HG03558 (cell line): Measurements from ENCODE around the gene MFAP1.
A peak's percentile ranks its signal among the peaks of the same experiment; 100 is the strongest.
"Not testable (repeated sequence)": the region's sequence is repeated elsewhere in the genome, so short reads cannot be mapped to it uniquely, and the experiment has no call there.

ENCODE experiments used
- ATAC-seq: cut with Tn5 transposase; IDR thresholded peaks from one replicate; pipeline ENCODE4 v1.9.1; 2021; ENCODE audit warnings: moderate number of reproducible peaks; ENCODE audit not compliant: unreplicated experiment; ENCODE audit errors: extremely low read depth

MFAP1 gene

GRCh38 chr15:43824302-43825246 lies at the start of gene MFAP1:
MFAP1 (minus strand) TSS chr15:43824690; CDS start chr15:43824569, 121 bp downstream.
- ATAC-seq = peak; percentile 48

GRCh38 chr15:43873651-43874050 lies 49.2 kb upstream of the MFAP1 start:
- no peak for ATAC-seq

- ATAC-seq = no peak
Observed at GRCh38 chr15:43872416-43873020, 48.0 kb upstream of the MFAP1 start.

GRCh38 chr15:43871835-43872234 lies 47.3 kb upstream of the MFAP1 start:
- no peak for ATAC-seq

GRCh38 chr15:43868406-43868805 lies 43.9 kb upstream of the MFAP1 start:
- no peak for ATAC-seq

GRCh38 chr15:43867096-43867495 lies 42.6 kb upstream of the MFAP1 start:
- no peak for ATAC-seq

- ATAC-seq = not testable (repeated sequence)
Observed at GRCh38 chr15:43866636-43867035, 42.1 kb upstream of the MFAP1 start.

GRCh38 chr15:43859546-43859945 lies 35.1 kb upstream of the MFAP1 start:
- no peak for ATAC-seq

- ATAC-seq = no peak
Observed at GRCh38 chr15:43854801-43855200, 30.3 kb upstream of the MFAP1 start.

- no peak for ATAC-seq
Observed at GRCh38 chr15:43852607-43853006, 28.1 kb upstream of the MFAP1 start.

GRCh38 chr15:43851251-43851650 lies 26.8 kb upstream of the MFAP1 start:
- ATAC-seq = no peak

GRCh38 chr15:43845421-43845820 lies 20.9 kb upstream of the MFAP1 start:
- no peak for ATAC-seq

GRCh38 chr15:43832485-43832884 lies 8.0 kb upstream of the MFAP1 start:
- ATAC-seq = not testable (repeated sequence)

- ATAC-seq = not testable (repeated sequence)
Observed at GRCh38 chr15:43831519-43832052, 7.1 kb upstream of the MFAP1 start.

GRCh38 chr15:43830691-43831275 lies 6.3 kb upstream of the MFAP1 start:
- ATAC-seq = not testable (repeated sequence)

- ATAC-seq = not testable (repeated sequence)
Observed at GRCh38 chr15:43829951-43830540, 5.6 kb upstream of the MFAP1 start.

GRCh38 chr15:43828061-43828657 lies 3.7 kb upstream of the MFAP1 start:
- ATAC-seq = no peak

GRCh38 chr15:43826508-43827341 lies 2.2 kb upstream of the MFAP1 start, which contains the start of gene WDR76:
WDR76 (plus strand) TSS chr15:43827002; CDS start chr15:43827033, 31 bp downstream.
- ATAC-seq = no peak

- no peak for ATAC-seq
Observed at GRCh38 chr15:43826029-43826507, 1.6 kb upstream of the MFAP1 start.
